ENCODE data around the gene INO80B.
A peak's percentile ranks its signal among the peaks of the same experiment; 100 is the strongest.
"Not testable (repeated sequence)": the region's sequence is repeated elsewhere in the genome, so short reads cannot be mapped to it uniquely, and the experiment has no call there.

INO80B gene

DNA sequence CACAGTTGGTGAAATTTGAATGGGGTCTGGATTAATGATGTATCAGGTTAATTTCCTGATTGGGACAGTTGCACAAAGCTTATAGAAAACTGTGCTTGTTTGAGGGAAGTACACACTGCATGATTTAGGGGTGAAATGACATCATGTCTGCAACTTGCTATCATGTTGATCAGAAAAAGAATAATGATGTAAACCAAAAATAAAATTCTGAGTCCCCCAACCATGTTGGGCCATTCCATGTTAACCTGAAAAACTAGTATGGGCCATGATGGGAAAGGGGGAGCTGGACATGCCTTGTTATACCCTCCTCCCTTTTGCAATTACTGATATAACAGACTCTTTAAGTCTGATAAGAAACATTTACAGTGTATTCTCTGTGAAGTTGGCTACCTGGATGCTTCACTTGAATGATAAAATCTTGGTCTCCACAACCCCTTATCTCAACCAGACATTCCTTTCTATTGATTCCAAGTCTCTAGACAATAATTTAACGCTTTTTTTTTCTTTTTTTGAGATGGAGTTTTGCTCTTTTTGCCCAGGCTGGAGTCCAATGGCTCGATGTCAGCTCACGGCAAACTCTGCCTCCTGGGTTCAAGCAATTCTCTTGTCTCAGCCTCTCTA lies 4.2 kb upstream of the INO80B start:
- DNase-seq (ENCODE audit: low spot score) = no peak

DNA sequence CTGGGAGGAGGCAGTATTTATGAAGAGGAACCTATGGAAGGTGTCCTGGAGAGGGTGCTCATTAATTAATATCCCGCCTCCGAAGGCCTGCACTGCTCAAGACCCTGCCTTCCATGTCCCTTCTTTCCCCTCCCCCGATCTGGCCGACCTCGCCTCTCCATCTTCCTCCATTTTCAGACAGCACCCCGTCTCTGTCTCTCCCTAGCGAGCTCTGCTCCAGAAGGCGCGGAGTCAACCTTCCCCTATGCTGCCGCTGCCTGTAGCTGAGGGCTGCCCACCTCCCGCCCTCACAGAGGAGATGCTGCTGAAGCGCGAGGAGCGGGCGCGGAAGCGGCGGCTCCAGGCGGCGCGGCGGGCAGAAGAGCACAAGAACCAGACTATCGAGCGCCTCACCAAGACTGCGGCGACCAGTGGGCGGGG lies 2.3 kb downstream of the INO80B start:
- no peak for DNase-seq (ENCODE audit: low spot score)

DNA sequence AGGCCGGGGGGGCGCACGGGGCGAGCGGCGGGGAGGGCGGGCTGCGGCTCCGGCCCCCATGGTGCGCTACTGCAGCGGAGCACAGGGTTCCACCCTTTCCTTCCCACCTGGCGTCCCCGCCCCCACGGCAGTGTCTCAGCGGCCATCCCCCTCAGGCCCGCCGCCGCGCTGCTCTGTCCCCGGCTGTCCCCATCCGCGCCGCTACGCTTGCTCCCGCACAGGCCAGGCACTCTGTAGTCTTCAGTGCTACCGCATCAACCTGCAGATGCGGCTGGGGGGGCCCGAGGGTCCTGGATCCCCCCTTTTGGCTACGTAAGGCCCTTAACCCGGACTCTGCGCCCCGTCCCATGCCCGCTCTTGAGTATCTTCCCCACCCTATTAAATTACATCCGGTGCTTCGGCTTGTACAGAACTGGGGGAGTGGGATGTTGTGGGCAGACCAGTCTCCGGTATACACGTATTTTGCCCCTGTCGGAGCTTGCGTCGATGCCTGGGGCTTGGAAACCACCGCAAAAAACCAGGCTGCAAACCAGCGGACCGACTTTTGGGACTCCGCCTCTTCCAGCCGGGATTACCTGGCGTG lies 2.8 kb downstream of the INO80B start:
- peak; percentile 62 for DNase-seq (ENCODE audit: low spot score)

DNA sequence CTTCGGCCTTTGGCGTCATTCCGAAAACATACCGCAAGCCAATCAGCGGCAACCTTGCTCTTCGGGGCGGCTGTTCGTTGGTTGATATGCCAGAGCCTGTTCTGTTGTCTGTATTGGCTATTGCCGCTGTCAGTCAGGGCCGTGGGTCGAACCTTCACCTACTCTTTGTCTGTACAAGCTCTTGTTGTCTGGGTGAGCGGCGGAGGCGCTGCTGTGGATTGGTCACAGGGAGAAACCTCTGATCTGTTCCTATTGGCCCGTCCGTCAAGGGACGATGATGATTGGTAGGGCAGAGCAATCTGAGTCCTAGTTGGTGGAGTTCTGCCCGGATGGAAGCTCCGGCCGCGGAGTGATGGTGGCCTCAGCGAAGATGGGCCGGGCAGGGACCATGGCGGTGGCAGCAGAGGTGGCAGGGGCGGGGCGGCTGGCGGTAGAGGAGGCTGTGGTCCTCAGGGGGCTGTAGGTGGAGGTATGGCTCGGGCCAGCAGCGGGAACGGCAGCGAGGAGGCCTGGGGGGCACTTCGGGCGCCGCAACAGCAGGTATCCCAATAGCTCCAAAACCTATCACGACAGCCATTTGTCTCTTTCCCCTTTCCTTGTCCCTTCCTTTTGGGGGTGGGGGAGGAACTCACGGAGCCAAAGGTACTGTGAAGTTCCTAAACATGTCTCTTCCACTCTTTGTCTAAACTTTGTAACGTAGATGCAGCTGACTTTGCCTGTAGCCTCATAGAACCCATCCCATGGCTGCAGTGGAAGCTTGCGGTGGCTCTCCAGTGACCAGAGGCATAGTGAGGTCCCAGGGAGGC lies 3.4 kb downstream of the INO80B start, which contains the start of gene WBP1:
WBP1 (plus strand) TSS at position 307 of the 806 bp plus-strand sequence; CDS start at position 472, 165 bp downstream.
- DNase-seq (ENCODE audit: low spot score) = peak; percentile 100

DNA sequence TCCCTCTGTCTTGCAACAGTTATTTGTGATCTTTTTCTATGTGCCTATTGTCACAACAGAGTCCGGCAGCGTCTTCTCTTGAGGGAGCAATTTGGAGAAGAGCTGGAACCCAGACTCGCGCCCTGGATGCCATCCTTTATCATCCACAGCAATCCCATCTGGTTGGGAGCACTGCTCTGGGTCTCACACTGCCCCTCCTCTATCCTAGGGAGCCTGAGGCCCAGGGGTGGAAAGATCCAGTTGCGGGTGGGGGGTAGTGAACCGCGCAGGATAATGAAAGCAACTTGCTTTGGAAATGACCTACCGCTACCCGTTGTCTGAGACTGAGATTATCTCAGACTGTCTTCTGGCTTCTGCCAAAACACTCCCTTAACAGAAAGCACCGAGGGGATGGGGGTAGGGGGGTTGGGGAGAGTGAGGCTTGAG lies 4.1 kb downstream of the INO80B start:
- no peak for DNase-seq (ENCODE audit: low spot score)

DNA sequence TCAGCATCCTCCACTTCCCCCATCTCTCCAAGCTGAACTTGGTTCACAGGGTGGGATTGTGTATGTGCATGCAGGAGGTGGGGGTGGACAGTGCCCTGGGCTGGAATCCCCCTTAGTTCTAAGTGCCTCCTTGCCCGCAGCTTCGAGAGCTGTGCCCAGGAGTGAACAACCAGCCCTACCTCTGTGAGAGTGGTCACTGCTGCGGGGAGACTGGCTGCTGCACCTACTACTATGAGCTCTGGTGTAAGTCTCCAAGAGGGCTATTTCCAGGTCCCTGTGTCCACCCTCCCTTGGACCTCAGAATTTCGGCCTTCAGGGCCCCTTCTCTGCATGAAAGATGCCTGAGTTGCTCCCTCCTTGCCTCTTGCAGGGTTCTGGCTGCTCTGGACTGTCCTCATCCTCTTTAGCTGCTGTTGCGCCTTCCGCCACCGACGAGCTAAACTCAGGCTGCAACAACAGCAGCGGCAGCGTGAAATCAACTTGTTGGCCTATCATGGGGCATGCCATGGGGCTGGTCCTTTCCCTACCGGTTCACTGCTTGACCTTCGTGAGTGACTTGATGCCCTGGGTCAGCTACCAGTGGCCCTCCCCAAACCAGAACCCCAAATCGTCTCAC lies 4.7 kb downstream of the INO80B start:
- DNase-seq (ENCODE audit: low spot score) = not testable (repeated sequence)

DNA sequence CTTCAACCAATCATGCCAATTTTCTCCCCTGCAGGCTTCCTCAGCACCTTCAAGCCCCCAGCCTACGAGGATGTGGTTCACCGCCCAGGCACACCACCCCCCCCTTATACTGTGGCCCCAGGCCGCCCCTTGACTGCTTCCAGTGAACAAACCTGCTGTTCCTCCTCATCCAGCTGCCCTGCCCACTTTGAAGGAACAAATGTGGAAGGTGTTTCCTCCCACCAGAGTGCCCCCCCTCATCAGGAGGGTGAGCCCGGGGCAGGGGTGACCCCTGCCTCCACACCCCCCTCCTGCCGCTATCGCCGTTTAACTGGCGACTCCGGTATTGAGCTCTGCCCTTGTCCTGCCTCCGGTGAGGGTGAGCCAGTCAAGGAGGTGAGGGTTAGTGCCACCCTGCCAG lies 5.3 kb downstream of the INO80B start:
- DNase-seq (ENCODE audit: low spot score) = not testable (repeated sequence)

DNA sequence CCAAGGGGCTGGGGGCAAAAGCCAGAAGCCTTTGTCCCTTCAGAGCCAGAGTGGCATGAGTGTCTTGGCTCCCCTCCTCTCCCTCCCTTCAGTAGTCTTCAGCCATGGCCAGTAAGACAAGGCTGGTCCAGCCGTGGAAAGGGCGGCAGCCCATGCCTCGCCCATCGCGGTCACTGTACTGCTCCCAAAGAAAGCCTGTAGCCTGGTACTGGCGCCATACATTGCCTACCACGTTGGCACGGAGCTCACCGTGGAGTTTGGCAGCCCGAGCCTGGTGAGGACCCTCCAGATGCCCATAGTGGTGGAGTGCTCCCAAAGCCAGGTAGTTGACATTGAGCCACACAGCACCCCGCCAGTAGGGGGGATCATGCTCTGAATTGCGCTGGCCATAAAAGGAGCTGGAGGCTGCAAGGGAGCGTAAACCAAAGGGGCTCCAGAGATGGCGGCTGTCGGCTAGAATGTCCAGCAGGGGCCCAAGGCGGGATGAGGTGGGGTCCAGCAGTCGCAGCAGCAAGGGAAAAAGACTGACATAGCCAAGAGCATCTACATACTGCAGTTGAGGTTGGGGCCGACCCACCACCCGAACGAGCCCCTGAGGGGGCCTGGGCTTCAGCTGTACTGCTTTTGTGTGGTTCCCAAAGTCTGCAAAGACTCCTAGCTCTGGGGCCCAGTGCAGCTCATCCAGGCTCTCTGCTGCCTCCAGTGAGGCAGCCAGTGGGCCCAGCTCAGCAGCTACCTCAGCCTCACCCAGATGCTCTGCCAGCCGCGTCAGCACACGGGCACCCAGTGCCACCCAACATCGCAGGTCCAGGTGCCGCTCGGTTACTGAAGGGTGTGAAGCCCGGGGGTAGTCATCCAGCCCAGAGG lies 6.5 kb downstream of the INO80B start:
- peak; percentile 33 for DNase-seq (ENCODE audit: low spot score)

DNA sequence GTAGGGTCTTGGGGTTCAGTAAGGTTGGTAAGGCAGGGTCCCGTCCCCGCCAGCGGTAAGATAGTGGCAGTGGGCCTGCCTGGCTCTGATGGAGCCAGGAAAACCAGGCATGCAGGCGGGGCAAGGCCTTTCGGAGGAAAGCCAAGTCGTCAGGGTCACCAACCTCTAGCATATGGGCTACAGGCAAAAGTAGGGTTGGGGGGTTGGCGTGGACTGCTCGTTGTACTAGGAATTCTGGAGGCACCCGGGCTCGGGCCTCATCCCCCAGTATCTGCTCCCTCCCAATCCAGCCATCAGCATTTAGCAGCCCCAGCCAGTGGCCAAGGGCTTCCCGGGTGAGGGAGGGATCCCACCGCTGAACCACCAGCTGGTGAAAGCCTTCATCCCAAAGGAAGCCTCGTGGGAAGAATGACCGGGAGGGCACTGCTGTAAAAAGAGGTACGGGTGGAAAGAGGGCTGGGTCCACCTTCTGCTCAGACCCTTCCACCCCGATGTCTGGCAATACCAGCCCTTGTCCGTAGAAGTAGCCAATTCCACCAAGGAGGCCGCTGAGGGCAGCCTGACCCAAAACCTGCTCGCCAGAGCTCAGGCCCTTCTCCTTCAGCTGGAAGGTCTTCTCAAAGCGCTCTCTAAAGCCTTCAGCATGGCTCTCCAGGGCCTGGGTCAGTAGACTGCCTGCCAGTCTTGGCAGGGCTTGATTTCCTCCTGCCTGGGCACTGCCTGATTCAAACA lies 7.3 kb downstream of the INO80B start:
- no peak for DNase-seq (ENCODE audit: low spot score)

DNA sequence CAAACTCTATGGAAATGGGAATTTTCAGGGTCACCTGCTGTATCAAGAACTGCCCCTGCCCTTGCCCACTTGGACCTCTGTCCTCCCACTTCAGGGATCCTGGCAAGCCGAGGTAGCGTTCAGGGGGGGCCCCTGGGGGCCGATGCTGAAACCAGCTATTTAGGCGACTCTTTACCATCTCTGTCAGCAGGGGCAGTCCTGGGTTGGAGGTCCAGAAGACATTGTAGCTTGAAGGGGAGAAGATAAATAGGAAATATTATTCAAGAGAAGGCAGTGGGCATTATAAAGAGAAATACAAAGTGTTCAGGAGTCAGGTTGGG lies 7.9 kb downstream of the INO80B start:
- no peak for DNase-seq (ENCODE audit: low spot score)

DNA sequence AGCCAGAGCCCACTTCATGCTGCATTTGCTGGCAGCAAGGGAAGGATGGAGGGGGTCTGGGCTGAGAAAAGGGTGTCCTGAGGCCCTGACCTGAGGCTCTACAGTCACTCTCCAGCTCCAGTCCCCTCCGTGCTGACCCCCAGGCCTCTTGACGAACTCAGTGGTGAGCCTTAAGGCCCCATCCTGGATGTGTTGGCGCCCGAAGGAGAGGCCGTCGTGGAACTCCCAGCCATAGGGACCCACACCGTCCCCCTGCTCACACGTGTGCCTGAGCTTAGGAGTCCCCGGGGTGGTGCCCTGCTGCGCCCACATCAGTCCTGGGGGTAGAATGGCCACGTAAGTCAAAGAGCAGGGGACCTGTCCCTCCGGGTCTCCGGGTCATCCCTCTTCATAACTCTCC lies 9.5 kb downstream of the INO80B start:
- no peak for DNase-seq (ENCODE audit: low spot score)

DNA sequence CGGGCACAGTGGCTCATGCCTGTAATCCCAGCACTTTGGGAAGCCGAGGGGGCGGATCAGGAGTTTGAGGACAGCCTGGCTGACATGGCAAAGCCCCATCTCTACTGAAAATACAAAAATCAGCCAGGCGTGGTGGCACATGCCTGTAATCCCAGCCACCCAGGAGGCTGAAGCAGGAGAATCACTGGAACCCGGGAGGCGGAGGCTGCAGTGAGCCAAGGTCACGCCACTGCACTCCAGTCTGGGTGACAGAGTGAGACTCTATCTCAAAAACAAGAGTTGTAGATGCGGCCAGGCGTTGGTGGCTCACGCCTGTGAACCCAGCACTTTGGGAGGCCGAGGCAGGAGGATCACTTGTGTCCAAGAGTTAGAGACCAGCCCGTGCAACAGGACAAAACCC lies 15.9 kb downstream of the INO80B start:
- DNase-seq (ENCODE audit: low spot score) = not testable (repeated sequence)

DNA sequence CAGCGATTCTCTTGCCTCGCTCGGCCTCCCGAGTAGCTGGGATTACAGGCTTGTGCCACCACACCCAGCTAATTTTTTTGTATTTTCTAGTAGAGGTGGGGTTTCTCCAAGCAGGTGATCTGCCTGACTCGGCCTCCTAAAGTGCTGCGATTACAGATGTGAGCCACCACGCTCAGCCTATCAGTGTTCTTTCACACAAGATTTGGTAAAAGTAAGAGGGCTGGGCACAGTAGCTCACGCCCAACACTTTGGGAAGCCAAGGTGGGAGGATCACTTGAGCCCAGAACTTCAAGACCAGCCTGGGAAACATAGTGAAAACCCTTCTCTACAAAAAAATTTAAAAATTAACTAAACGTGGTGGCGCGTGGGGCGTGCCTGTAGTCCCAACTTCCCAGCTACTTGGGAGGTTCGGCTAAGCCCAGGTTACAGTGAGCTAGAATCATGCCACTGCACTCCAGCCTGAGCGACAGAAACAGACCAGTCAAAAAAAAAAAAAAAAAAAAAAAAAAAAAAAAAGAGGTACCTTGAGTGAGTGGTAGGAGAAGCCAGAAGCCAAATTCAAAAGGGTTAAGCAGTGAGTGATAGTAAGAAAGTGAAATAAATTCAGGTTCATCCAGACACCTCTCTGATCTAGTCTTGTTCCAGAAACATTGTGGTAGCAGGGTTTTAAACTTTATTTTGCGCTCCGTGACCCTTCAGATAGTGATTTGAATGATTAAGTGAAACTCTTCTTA lies 16.6 kb downstream of the INO80B start:
- DNase-seq (ENCODE audit: low spot score) = no peak

DNA sequence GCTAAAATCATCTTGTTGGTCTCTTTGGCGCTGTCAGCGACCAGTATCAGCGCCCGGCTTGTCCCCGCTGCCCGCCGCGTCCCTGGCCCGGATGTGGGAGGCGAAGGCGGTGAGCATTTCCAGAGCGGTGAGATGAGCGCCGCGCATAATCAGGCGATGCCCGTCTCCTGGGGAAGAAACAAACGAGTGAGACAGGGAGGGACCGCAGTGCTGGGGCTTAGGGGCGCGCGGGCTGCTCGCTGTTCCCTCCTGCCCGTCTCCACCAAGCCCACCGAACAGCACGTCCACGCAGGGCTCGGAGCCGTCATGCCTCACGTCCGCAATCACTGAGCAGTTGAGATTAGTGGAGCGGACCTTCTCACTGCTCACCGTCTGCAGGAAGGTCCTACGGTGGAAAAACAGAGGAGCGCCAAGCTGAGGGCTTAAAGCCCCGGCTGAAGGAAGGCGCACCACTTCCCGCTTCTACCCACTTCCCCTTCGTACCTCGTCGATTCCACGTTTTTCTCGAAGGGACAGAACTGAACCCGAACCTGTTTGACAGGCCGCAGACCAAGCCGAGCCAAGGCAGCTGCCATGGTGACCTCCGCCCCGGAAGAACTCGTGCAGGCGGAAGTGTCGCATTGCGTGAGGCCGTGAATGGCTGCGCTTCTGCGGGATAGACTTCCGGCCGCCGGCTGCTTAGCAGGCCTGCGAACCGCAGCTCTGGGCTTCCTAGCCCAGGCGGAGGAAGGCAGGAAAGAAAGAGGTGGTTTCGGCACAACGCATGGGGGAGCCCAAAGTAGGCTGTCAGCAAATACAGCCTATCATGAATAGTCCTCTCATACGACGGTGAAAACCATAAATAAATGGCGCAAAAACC lies 17.4 kb downstream of the INO80B start, which contains the start of gene MRPL53:
MRPL53 (minus strand) TSS at position 595 of the 859 bp plus-strand sequence; CDS start at position 575, 20 bp downstream.
- DNase-seq (ENCODE audit: low spot score) = peak; percentile 96

DNA sequence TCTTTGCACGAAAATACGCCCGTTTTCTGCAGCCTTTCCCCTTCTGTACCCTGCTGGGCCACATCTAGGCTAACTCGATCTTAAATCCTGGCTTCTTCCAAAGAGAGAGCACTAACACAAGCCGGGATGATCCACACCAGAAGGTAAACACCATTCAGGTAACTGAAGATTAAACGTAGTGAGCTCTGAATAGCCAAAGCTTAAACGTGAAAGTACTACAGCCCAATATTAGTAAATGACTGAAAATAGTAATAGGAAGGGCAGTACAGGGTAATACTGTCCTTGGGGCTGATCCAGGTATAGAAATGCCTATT lies 18.0 kb downstream of the INO80B start:
- DNase-seq (ENCODE audit: low spot score) = no peak

DNA sequence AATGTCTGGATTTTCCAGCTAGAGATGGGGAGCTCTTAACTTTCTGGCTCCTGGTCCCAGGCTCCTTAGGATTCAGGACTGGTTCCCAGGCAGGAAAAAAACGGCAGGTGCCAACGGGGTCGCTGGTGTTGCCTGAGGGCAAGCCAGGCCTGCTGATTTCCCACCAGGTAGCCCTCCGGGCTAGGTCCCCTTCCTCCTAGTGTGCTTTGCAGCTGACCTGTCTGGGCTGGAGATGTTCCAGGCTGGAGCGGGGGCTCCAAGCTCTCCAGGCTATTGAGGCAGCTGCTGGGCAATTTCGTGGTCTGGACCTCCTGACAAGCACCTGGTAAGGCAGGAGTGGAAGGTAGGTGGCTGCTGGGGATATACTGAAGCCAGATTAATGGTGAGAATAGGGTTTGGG lies 19.6 kb downstream of the INO80B start:
- no peak for DNase-seq (ENCODE audit: low spot score)

DNA sequence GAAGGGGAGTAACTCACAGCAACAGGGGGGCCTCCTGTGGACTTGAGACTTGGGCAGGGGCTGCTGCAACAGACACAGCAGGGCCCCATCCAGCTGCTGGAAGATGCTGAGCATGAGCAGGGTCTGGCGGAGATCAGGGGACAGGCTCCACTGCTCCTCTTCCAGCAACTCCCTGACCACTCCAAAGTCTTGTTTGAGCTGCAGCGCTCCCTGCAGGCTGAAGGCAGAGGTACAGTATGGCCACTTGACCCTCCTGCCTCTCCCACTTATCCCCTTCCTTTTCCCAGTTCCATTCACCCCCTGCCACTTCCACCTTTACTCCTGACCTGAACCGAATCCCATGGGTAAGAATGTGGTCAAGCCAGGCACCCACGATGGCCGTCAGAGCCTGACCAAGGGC lies 20.0 kb downstream of the INO80B start:
- peak; percentile 39 for DNase-seq (ENCODE audit: low spot score)

DNA sequence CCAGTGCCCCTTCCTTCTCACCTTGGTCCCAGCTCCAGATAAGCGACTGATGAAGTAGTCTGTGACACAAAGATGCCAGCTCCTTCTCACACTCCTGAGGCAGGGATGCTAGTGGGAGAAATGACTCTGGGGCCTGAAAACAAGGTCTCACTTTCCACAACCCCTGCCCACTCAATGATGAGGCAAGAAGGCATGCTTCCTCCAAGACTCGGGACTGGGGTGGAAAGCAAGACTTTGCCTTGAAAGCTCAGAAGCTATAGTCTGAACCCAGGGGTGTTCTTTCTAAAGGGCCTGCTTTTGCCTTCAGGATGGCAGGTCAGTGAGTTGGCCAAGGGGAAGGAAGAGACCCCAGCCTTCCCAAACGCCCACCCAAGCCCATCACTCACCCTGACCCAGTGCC lies 26.5 kb downstream of the INO80B start:
- no peak for DNase-seq (ENCODE audit: low spot score)

DNA sequence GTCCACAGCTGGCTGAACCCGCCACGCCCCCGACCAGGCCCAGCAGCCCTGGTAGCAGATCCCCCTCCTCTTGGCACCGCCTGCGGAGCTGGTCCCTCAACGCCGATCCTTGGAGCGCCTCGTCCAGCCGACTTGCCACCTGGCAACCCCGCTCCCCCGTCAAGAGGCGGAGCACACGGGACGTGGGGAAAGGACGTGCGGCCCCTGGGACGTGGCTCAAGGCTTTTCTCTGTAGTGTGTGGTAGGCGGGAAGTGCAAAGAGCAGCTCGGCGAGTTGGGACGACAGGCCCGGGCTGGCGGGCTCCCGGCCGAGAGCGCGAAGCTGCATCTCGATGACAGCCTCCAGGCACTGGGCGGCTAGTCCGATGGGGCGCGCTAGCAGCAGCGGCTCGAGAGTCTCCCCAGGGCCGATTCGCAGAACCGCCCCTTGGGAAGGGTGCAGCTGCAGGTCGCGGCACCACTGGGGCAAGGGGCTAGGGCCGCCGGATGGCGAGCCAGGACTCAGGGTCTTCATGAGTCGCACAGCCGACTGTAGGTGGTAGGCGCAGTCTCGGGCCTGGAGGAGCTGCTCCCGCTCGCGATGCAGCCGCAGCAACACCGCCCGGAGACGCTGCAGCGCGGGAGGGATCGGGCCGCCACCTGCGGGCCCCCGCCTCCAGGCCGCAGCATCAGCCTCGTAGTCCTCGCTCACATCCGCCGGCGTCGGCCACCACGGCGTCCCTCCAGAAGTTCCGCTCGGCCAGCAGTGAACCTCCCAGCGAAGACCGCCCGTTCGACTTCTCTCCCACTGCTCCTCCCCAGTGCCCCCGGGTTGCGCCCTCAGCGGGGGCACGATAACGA lies 27.3 kb downstream of the INO80B start:
- DNase-seq (ENCODE audit: low spot score) = no peak
